GM18526 (cell line): ENCODE measurements around the gene CABP2.

Source experiments
- POLR2A ChIP-seq: IDR thresholded peaks from 3 replicates; pipeline ENCODE4 v1.6.1; 2011; ENCODE audit not compliant: insufficient read length; ENCODE audit errors: extremely low read depth

CABP2 gene

GRCh38 chr11:67542971-67543370 is 19.7 kb upstream of the CABP2 start:
- no peak for TF ChIP-seq POLR2A

- TF ChIP-seq POLR2A, result no peak
These were observed 18.9 kb upstream of the CABP2 start for GRCh38 chr11:67542169-67542568.

GRCh38 chr11:67541198-67541597 is 18.0 kb upstream of the CABP2 start:
- no peak for TF ChIP-seq POLR2A

GRCh38 chr11:67539550-67539949 is 16.3 kb upstream of the CABP2 start:
- no peak for TF ChIP-seq POLR2A

- TF ChIP-seq POLR2A, result no peak
These were observed 15.7 kb upstream of the CABP2 start for GRCh38 chr11:67538823-67539505.

- TF ChIP-seq POLR2A, result no peak
These were observed 15.1 kb upstream of the CABP2 start for GRCh38 chr11:67538306-67538705.

GRCh38 chr11:67535561-67535960 is 12.3 kb upstream of the CABP2 start:
- no peak for TF ChIP-seq POLR2A

- no peak for TF ChIP-seq POLR2A
These were observed 10.9 kb upstream of the CABP2 start for GRCh38 chr11:67534070-67534679.

GRCh38 chr11:67532889-67533288 is 9.6 kb upstream of the CABP2 start:
- TF ChIP-seq POLR2A, result no peak

- no peak for TF ChIP-seq POLR2A
These were observed 7.0 kb upstream of the CABP2 start for GRCh38 chr11:67530282-67530592.

GRCh38 chr11:67528376-67528775 is 5.1 kb upstream of the CABP2 start:
- no peak for TF ChIP-seq POLR2A

GRCh38 chr11:67525275-67525976 is 2.2 kb upstream of the CABP2 start:
- no peak for TF ChIP-seq POLR2A

GRCh38 chr11:67524480-67524808 is 1.2 kb upstream of the CABP2 start:
- TF ChIP-seq POLR2A, result no peak

GRCh38 chr11:67523556-67524479 is 572 bp upstream of the CABP2 start:
- no peak for TF ChIP-seq POLR2A

- no peak for TF ChIP-seq POLR2A
These were observed 908 bp downstream of the CABP2 start for GRCh38 chr11:67522338-67522737.

- TF ChIP-seq POLR2A, result no peak
These were observed 1.3 kb downstream of the CABP2 start for GRCh38 chr11:67521924-67522323.
